ENCODE data around the gene DBT.

DNA sequence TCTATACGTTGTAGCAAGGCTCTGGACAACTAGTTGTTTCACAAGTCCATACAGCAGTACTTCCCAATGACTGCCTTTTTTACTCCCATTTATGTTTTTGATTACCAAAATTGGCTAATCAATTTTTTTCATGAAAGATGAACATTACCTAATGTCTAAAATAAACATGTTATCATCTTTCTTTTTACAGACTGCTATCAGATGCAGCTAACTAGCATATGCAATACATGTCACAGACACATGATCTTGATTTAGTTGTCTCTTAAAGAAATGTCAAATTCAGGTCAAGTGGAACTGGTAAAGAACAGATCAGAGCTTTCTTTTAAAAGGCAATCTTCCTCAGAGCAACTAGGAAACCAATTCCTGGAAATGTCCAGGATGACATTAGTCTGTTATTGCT is 630 bp upstream of the DBT start:
- TF ChIP-seq POLR2A (IDR thresholded peaks at IDR 0.05; ENCODE audit: low read depth, low read length) (no peak), TAF1 (IDR thresholded peaks at IDR 0.05; ENCODE audit: borderline replicate concordance, low read depth, low read length) (no peak)
